H1 (cell line): ENCODE data around the gene PRKCA. TPM values are rescaled to one million over a fixed set of nuclear protein-coding genes. Genes with fewer than 3 reads are reported as not detected.

Source experiments
- CTCF ChIA-PET: fragments of 300-600 bp; sonication (Branson Sonifier 250); formaldehyde crosslinking; loops from one replicate; lab custom pipeline; 2021; ENCODE audit not compliant: partially characterized antibody; lab: Charles Lee
- POLR2A ChIA-PET: fragments of 300-600 bp; sonication (Branson Sonifier 250); formaldehyde crosslinking; loops from one replicate; lab custom pipeline; 2021; ENCODE audit warnings: inconsistent platforms; ENCODE audit not compliant: partially characterized antibody; lab: Charles Lee
- DNase-seq, 2 experiments: peaks; one replicate each; pipeline versions ENCODE4 v3.0.0 to v3.0.0-alpha.2; 2010 to 2022; ENCODE audit warnings: low spot score in 2 of 2, low read depth in 1 of 2, mixed read lengths in 1 of 2
- FAIRE-seq: peaks from 2 replicates; lab custom pipeline; 2011; peaks lifted over from hg19 to GRCh38; lab: Jason Lieb, UNC
- H2AFZ ChIP-seq: 2 replicates; pipeline ENCODE4 v1.8.1; 2012; ENCODE audit warnings: low read length, inconsistent platforms
- H2AK5ac ChIP-seq: 2 replicates; pipeline ENCODE4 v1.6.1; 2013; ENCODE audit warnings: low read depth, low read length
- H2BK120ac ChIP-seq: replicated peaks from 2 replicates; pipeline ENCODE3; 2013; ENCODE audit warnings: low read depth, low read length, inconsistent platforms
- H2BK12ac ChIP-seq: 2 replicates; pipeline ENCODE4 v1.6.1; 2013; ENCODE audit warnings: low read depth, low read length
- H2BK15ac ChIP-seq: 2 replicates; pipeline ENCODE4 v1.6.1; 2013; ENCODE audit warnings: low read length
- H2BK20ac ChIP-seq: 2 replicates; pipeline ENCODE4 v1.6.1; 2013; ENCODE audit warnings: low read length
- H2BK5ac ChIP-seq: 2 replicates; pipeline ENCODE4 v1.6.1; 2013; ENCODE audit warnings: low read depth, low read length
- H3K14ac ChIP-seq: 2 replicates; pipeline ENCODE4 v1.6.1; 2013; ENCODE audit warnings: inconsistent platforms; ENCODE audit not compliant: insufficient read length
- H3K18ac ChIP-seq: 2 replicates; pipeline ENCODE4 v1.6.1; 2013; ENCODE audit warnings: low read length; ENCODE audit errors: extremely low read depth
- H3K23ac ChIP-seq: 2 replicates; pipeline ENCODE4 v1.6.1; 2013; ENCODE audit warnings: inconsistent platforms; ENCODE audit not compliant: insufficient read length
- H3K23me2 ChIP-seq: 2 replicates; pipeline ENCODE4 v1.6.1; 2013; ENCODE audit warnings: low read depth, low read length
- H3K27ac ChIP-seq: 2 replicates; pipeline ENCODE4 v1.6.1; 2011; ENCODE audit warnings: low read depth, low read length, inconsistent platforms
- H3K27me3 ChIP-seq, 4 experiments: replicated peaks in 1 of 4; 1 replicate in 1 of 4; 2 replicates in 3 of 4; pipeline versions ENCODE4 v1.6.1 to v1.8.1; 2011 to 2013; ENCODE audit warnings: low read length in 3 of 4, mild to moderate bottlenecking in 3 of 4, inconsistent platforms in 2 of 4, mixed read lengths in 2 of 4, moderate library complexity in 1 of 4; ENCODE audit not compliant: control insufficient read depth in 3 of 4, insufficient read depth in 3 of 4; ENCODE audit errors: extremely low read depth in 1 of 4
- H3K36me3 ChIP-seq, 4 experiments: 2 replicates each; pipeline versions ENCODE4 v1.6.1 to v1.8.1; 2011 to 2013; ENCODE audit warnings: mild to moderate bottlenecking in 4 of 4, low read length in 3 of 4, moderate library complexity in 2 of 4, control low read depth in 1 of 4, inconsistent platforms in 1 of 4; ENCODE audit not compliant: insufficient read depth in 4 of 4, control insufficient read depth in 2 of 4
- H3K4ac ChIP-seq: replicated peaks from 2 replicates; pipeline ENCODE3; 2013; ENCODE audit warnings: low read length, low read depth, mixed read lengths, inconsistent platforms; ENCODE audit not compliant: insufficient read length
- H3K4me1 ChIP-seq, 4 experiments: replicated peaks in 1 of 4; 1 replicate in 1 of 4; 2 replicates in 3 of 4; pipeline versions ENCODE4 v1.6.1 to v1.8.1; 2011 to 2013; ENCODE audit warnings: low read length in 3 of 4, inconsistent platforms in 2 of 4, mixed read lengths in 1 of 4; ENCODE audit not compliant: insufficient read depth in 4 of 4, control insufficient read depth in 3 of 4
- H3K4me2 ChIP-seq, 2 experiments: 2 replicates each; pipeline versions ENCODE4 v1.6.1 to v1.8.1; 2011 to 2013; ENCODE audit warnings: low read depth in 2 of 2, low read length in 2 of 2, control low read depth in 1 of 2, inconsistent platforms in 1 of 2, mild to moderate bottlenecking in 1 of 2; ENCODE audit not compliant: insufficient read depth in 1 of 2
- H3K4me3 ChIP-seq, 4 experiments: fragments of 200-600, 300-600 bp in 1 of 4; sonication (generic), shearing (Covaris generic), sonication (Bioruptor Twin) in 1 of 4; 2 replicates each; pipeline versions ENCODE4 v1.5.1 to v1.8.1; 2011 to 2016; ENCODE audit warnings: low read length in 4 of 4, low read depth in 3 of 4, control low read depth in 2 of 4, inconsistent platforms in 2 of 4, mild to moderate bottlenecking in 2 of 4, mixed read lengths in 1 of 4, moderate library complexity in 1 of 4; ENCODE audit not compliant: insufficient read depth in 2 of 4; ENCODE audit errors: extremely low read depth in 1 of 4
- H3K56ac ChIP-seq: replicated peaks from 2 replicates; pipeline ENCODE3; 2013; ENCODE audit warnings: low read depth, mild to moderate bottlenecking, mixed read lengths, low read length, inconsistent platforms; ENCODE audit not compliant: insufficient read length
- H3K79me1 ChIP-seq: 2 replicates; pipeline ENCODE4 v1.6.1; 2013; ENCODE audit warnings: low read depth, low read length, control low read depth
- H3K79me2 ChIP-seq, 2 experiments: 2 replicates each; pipeline versions ENCODE4 v1.6.1 to v1.8.1; 2012 to 2013; ENCODE audit warnings: low read length in 2 of 2, mild to moderate bottlenecking in 2 of 2, inconsistent platforms in 1 of 2; ENCODE audit not compliant: insufficient read depth in 2 of 2, control insufficient read depth in 1 of 2
- H3K9ac ChIP-seq, 4 experiments: replicated peaks in 1 of 4; 1 replicate in 1 of 4; 2 replicates in 3 of 4; pipeline versions ENCODE4 v1.6.1 to v1.8.1; 2011 to 2013; ENCODE audit warnings: low read depth in 3 of 4, low read length in 3 of 4, control low read depth in 2 of 4, mild to moderate bottlenecking in 2 of 4, moderate library complexity in 2 of 4, inconsistent platforms in 1 of 4; ENCODE audit errors: extremely low read depth in 1 of 4
- H3K9me3 ChIP-seq, 2 experiments: 2 replicates each; pipeline versions ENCODE4 v1.6.1 to v1.8.1; 2012 to 2013; ENCODE audit warnings: mild to moderate bottlenecking in 2 of 2, moderate library complexity in 2 of 2, control low read depth in 1 of 2, inconsistent platforms in 1 of 2, low read depth in 1 of 2, low read length in 1 of 2, mixed read lengths in 1 of 2; ENCODE audit not compliant: insufficient read depth in 2 of 2
- H4K20me1 ChIP-seq, 2 experiments: replicated peaks in 1 of 2; 2 replicates each; pipeline versions ENCODE3 to v1.8.1; 2011 to 2013; ENCODE audit warnings: inconsistent platforms in 2 of 2, low read length in 2 of 2, mild to moderate bottlenecking in 1 of 2; ENCODE audit not compliant: insufficient read depth in 2 of 2, control insufficient read depth in 1 of 2
- H4K5ac ChIP-seq: 2 replicates; pipeline ENCODE4 v1.6.1; 2013; ENCODE audit warnings: low read length, low read depth, mixed read lengths, inconsistent platforms; ENCODE audit not compliant: insufficient read length
- H4K8ac ChIP-seq: 2 replicates; pipeline ENCODE4 v1.8.0; 2013; ENCODE audit warnings: mild to moderate bottlenecking, moderate library complexity, low read length, inconsistent platforms; ENCODE audit not compliant: insufficient read depth; ENCODE audit errors: extremely low read depth
- H4K91ac ChIP-seq: replicated peaks from 2 replicates; pipeline ENCODE3; 2013; ENCODE audit warnings: low read length, mixed read lengths, inconsistent platforms; ENCODE audit not compliant: insufficient read length
- BRCA1 ChIP-seq: IDR thresholded peaks from 2 replicates; pipeline ENCODE4 v1.6.1; 2012; ENCODE audit warnings: low read depth, low read length, improper control_type of control experiment
- CHD1 ChIP-seq: IDR thresholded peaks from 2 replicates; pipeline ENCODE4 v1.6.1; 2012; ENCODE audit warnings: low read depth, low read length, improper control_type of control experiment
- CTCF ChIP-seq, 3 experiments: IDR thresholded peaks; 1 replicate in 2 of 3; 2 replicates in 1 of 3; pipeline versions ENCODE4 v1.5.1 to v1.6.1; 2011; ENCODE audit warnings: low read length in 3 of 3, mild to moderate bottlenecking in 3 of 3, inconsistent platforms in 2 of 3, low read depth in 1 of 3, moderate library complexity in 1 of 3; ENCODE audit not compliant: insufficient read depth in 1 of 3; ENCODE audit errors: control extremely low read depth in 1 of 3
- GABPA ChIP-seq: IDR thresholded peaks from 2 replicates; pipeline ENCODE4 v1.6.1; 2011; ENCODE audit warnings: mild to moderate bottlenecking, low read length, moderate library complexity, borderline replicate concordance; ENCODE audit not compliant: insufficient read depth
- HDAC2 ChIP-seq, 2 experiments: fragments of 300-600 bp in 1 of 2; sonication (generic) in 1 of 2; IDR thresholded peaks; 2 replicates each; pipeline ENCODE4 v1.6.1; 2011 to 2012; ENCODE audit warnings: low read depth in 2 of 2, low read length in 2 of 2, mild to moderate bottlenecking in 2 of 2, moderate library complexity in 2 of 2, borderline replicate concordance in 1 of 2, inconsistent platforms in 1 of 2
- POLR2A ChIP-seq, 2 experiments: IDR thresholded peaks; 1 replicate in 1 of 2; 2 replicates in 1 of 2; pipeline ENCODE4 v1.6.1; 2011; ENCODE audit warnings: low read depth in 2 of 2, low read length in 2 of 2, mild to moderate bottlenecking in 2 of 2; ENCODE audit errors: control extremely low read depth in 1 of 2
- RXRA ChIP-seq: IDR thresholded peaks from 2 replicates; pipeline ENCODE4 v1.6.1; 2011; ENCODE audit warnings: low read depth, mild to moderate bottlenecking, low read length, moderate library complexity; ENCODE audit not compliant: insufficient read depth
- TEAD4 ChIP-seq: IDR thresholded peaks from 2 replicates; pipeline ENCODE4 v1.6.1; 2012; ENCODE audit warnings: low read depth, low read length, inconsistent platforms, mixed read lengths
- ZNF274 ChIP-seq: IDR thresholded peaks from 2 replicates; pipeline ENCODE4 v1.7.0; 2012; ENCODE audit warnings: low read length, borderline replicate concordance; ENCODE audit errors: extremely low read depth
- WGBS, 2 experiments: shearing (Covaris generic) in 1 of 2; methylation state at CpG; one replicate each; pipeline versions ENCODE4 v1.1.6 to v1.1.7; 2013 to 2015; ENCODE audit warnings: low lambda C conversion rate in 2 of 2, mixed read lengths in 2 of 2, inconsistent platforms in 1 of 2, low coverage in 1 of 2, missing lambda C conversion rate in 1 of 2; ENCODE audit not compliant: insufficient replicate concordance in 2 of 2, insufficient coverage in 1 of 2, insufficient read length in 1 of 2; ENCODE audit errors: extremely low coverage in 1 of 2, missing lambda C conversion rate in 1 of 2; 5-methylcytosine and 5-hydroxymethylcytosine counted together
- polyA plus RNA-seq, 7 experiments: library from polyadenylated mRNA; depleted of rRNA in 3 of 7; stranded (reverse) in 5 of 7; unstranded in 2 of 7; fragments of >200 nt in 5 of 7; fragments of 200-250 nt in 2 of 7; gene quantifications; 1 replicate in 5 of 7; 2 replicates in 1 of 7; 4 replicates in 1 of 7; pipeline versions ENCODE4 v1.2.1 to v1.2.3, GENCODE V29; 2011 to 2013; ENCODE audit warnings: missing spikeins in 2 of 7, mixed read lengths in 2 of 7
- total RNA-seq: library from RNA; stranded (reverse); fragmentation: NEBNext Ultra II Directional; extraction: Animal tissue kit (Norgen Biotek cat#: 25700); gene quantifications from 2 replicates; pipeline ENCODE4 v1.2.1, GENCODE V29; 2021

Gene PRKCA
- total and polyA plus RNA-seq, 2 of the 8 experiments (the other 6 are each of a cell fraction or from before 2014, with no cell fraction given): 5.8 to 17.8 TPM

DNA sequence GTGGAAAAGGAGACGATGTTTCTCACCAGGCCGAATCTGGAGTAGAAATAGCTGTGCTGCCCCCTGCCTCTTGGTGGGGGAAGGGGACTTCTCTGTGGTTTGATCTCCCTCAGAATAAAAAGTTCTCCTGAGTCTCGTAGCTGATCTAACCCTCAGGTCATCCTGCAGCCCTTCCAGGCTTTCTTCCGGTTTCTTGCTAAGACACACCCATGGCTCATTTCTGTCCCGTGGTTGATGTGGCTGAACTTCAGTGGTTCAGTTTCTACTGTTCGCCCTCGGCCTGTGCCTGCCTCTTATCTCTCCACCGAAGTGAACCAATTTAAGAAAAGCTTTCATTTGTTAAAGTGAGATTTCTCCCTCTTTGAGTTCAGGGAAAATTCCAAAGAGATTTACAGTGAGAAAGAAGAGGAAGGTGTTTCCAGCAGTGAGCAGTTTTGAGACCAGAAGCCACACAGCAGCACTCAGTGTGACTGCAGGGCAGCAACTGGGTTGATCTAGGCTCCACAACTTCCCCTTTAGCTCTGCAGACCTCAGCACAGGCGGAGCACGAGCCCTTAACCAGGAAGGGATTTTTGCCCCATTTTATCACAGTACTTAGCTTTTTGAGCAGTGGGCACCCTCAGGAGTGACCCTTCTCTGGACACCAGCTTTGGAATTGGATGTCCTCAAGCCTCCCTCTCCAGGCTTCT, 497.6 kb downstream of the PRKCA start:
- Histone ChIP-seq H2BK5ac (no peak overlapping the region), H3K23ac (no peak overlapping the region), H3K4me3 (no peak overlapping the region), H3K4me2 (no peak overlapping the region), H3K27me3 (no peaks in the 10 kb centered on the region), H4K20me1 (no peaks in the 10 kb centered on the region), H3K56ac (no peak overlapping the region), H2BK120ac (no peak overlapping the region), H3K79me1 (no peaks in the 10 kb centered on the region), H3K27ac (no peak overlapping the region), H4K8ac (no peak overlapping the region), H3K18ac (no peak overlapping the region), H2AFZ (no peak overlapping the region), H3K4ac (no peak overlapping the region), H3K23me2 (peaks cover 5% of the 10 kb centered on the region), H2AK5ac (no peak overlapping the region), H2BK12ac (no peak overlapping the region), H3K9ac (no peak overlapping the region), H3K79me2 (no peaks in the 10 kb centered on the region), H2BK15ac (no peak overlapping the region), H3K36me3 (no peaks in the 10 kb centered on the region), H4K91ac (no peak overlapping the region), H3K14ac (no peak overlapping the region), H4K5ac (no peak overlapping the region), H2BK20ac (0 out of 2 replicates have a peak overlapping the region, but pooled peaks have one; percentile 13), H3K4me1 (peaks cover 9 to 17% (median 13%) of the 10 kb centered on the region in 4 experiments), H3K9me3 (peaks cover 0 to 2% of the 10 kb centered on the region in 2 experiments; a peak in 1 of 4 replicates)
- ChIA-PET POLR2A (interaction anchor here (1.1 to 1.2 kb wide), 2 partner anchors 23 to 66 kb away, joined by 3 read pairs; no protein-coding TSS in a partner anchor), CTCF (interaction anchor here (0.7 to 1.7 kb wide), 8 partner anchors 13 to 77 kb away, joined by 3 to 6 read pairs (median 4); no protein-coding TSS in a partner anchor)
- no peak for FAIRE-seq
- DNase-seq: no peak
- 83% methylated on average over 10 of the region's 10 CpGs; no CpG with 5 or more reads in 1 of the 2 experiments for WGBS, 2 experiments
- TF ChIP-seq TEAD4 (no peak), ZNF274 (no peak), GABPA (no peak), HDAC2 (IDR thresholded peaks at IDR 0.05; ENCODE audit: borderline replicate concordance in 1 of 2, low read depth in 2 of 2, low read length in 2 of 2) (no peak), BRCA1 (no peak), CTCF (IDR thresholded peaks at IDR 0.05; ENCODE audit: control extremely low read depth in 1 of 3, insufficient read depth in 1 of 3, low read depth in 1 of 3, low read length in 3 of 3) (peak in 1 of 3 experiments; percentile 13; a peak in 1 of 4 replicates), POLR2A (IDR thresholded peaks at IDR 0.05; ENCODE audit: control extremely low read depth in 1 of 2, low read depth in 2 of 2, low read length in 2 of 2) (no peak), RXRA (no peak), CHD1 (no peak)
